Caco-2 (cell line): ENCODE measurements around the gene NBEAL2. TPM values are rescaled to one million over a fixed set of nuclear protein-coding genes. Genes with fewer than 3 reads are reported as not detected.

ENCODE experiments used
- BruUV-seq: library from RNA; stranded (reverse); fragments of 400-500 nt; replicated peaks from 2 replicates; lab custom pipeline; 2021; lab: Mats Ljungman, UMichigan
- CTCF ChIA-PET: fragments of 300-600 bp; sonication (Branson Sonifier 250); formaldehyde crosslinking; loops from one replicate; lab custom pipeline; 2022; ENCODE audit warnings: antibody characterized with exemption; lab: Charles Lee
- POLR2A ChIA-PET: fragments of 300-600 bp; sonication (Branson Sonifier 250); formaldehyde crosslinking; loops from one replicate; lab custom pipeline; 2022; ENCODE audit warnings: antibody characterized with exemption; lab: Charles Lee
- DNase-seq, 2 experiments: peaks; one replicate each; pipeline versions ENCODE4 v3.0.0 to v3.0.0-alpha.2; 2020 to 2022
- H3K27me3 ChIP-seq: replicated peaks from 2 replicates; pipeline ENCODE4 v1.6.0; 2011; ENCODE audit warnings: low read length; ENCODE audit not compliant: control insufficient read depth, insufficient read depth
- H3K36me3 ChIP-seq: 2 replicates; pipeline ENCODE4 v1.5.1; 2011; ENCODE audit warnings: low read length; ENCODE audit not compliant: control insufficient read depth, insufficient read depth
- H3K4me1 ChIP-seq: fragments of 250-450 bp; sonication (Bioruptor Pico); 2 replicates; pipeline ENCODE4 v1.5.1; 2020; ENCODE audit warnings: mild to moderate bottlenecking
- H3K4me3 ChIP-seq: 2 replicates; pipeline ENCODE4 v1.5.1; 2011; ENCODE audit warnings: low read depth, mild to moderate bottlenecking, control low read depth, low read length
- H3K9me3 ChIP-seq: fragments of 250-450 bp; sonication (Bioruptor Pico); 2 replicates; pipeline ENCODE4 v1.5.1; 2020; ENCODE audit warnings: mild to moderate bottlenecking, moderate library complexity
- H3K27ac Mint-ChIP-seq: one replicate; pipeline ENCODE4 v1.8.0; 2022; ENCODE audit warnings: mixed read lengths; ENCODE audit not compliant: unreplicated experiment
- H3K27me3 Mint-ChIP-seq: one replicate; pipeline ENCODE4 v1.8.0; 2022; ENCODE audit warnings: mixed read lengths; ENCODE audit not compliant: insufficient read depth, unreplicated experiment
- H3K36me3 Mint-ChIP-seq: one replicate; pipeline ENCODE4 v1.8.0; 2022; ENCODE audit warnings: mild to moderate bottlenecking, mixed read lengths; ENCODE audit not compliant: insufficient read depth, unreplicated experiment
- H3K4me1 Mint-ChIP-seq: one replicate; pipeline ENCODE4 v1.8.0; 2022; ENCODE audit warnings: low read depth, mixed read lengths; ENCODE audit not compliant: unreplicated experiment
- H3K4me3 Mint-ChIP-seq: one replicate; pipeline ENCODE4 v1.8.0; 2022; ENCODE audit warnings: mild to moderate bottlenecking, moderate library complexity, mixed read lengths; ENCODE audit not compliant: unreplicated experiment
- H3K9me3 Mint-ChIP-seq: one replicate; pipeline ENCODE4 v1.8.0; 2022; ENCODE audit warnings: mixed read lengths; ENCODE audit not compliant: unreplicated experiment
- intact Hi-C: fragments of 100-400 bp; cut with micrococcal nuclease; formaldehyde crosslinking; loops from one replicate; pipeline ENCODE4 v1.10.0; 2022; ENCODE audit not compliant: unreplicated experiment
- total RNA-seq: library from RNA; stranded (reverse); gene quantifications from 2 replicates; pipeline ENCODE4 v1.2.3, GENCODE V29; 2022
- TF ChIP-seq, protein P1 (sequence below), 2 experiments: fragments of 200-600 bp in 1 of 2; IDR thresholded peaks; 1 replicate in 1 of 2; 2 replicates in 1 of 2; pipeline versions ENCODE4 v1.5.1 to v1.8.0; 2011 to 2022; ENCODE audit warnings: antibody characterized with exemption in 1 of 2, control low read depth in 1 of 2, inconsistent platforms in 1 of 2, low read depth in 1 of 2, low read length in 1 of 2, mild to moderate bottlenecking in 1 of 2, moderate library complexity in 1 of 2; ENCODE audit not compliant: insufficient read depth in 1 of 2, severe bottlenecking in 1 of 2, unreplicated experiment in 1 of 2

Gene NBEAL2
- total RNA-seq, 1 experiment from 2014 or later: 62.4 TPM

DNA sequence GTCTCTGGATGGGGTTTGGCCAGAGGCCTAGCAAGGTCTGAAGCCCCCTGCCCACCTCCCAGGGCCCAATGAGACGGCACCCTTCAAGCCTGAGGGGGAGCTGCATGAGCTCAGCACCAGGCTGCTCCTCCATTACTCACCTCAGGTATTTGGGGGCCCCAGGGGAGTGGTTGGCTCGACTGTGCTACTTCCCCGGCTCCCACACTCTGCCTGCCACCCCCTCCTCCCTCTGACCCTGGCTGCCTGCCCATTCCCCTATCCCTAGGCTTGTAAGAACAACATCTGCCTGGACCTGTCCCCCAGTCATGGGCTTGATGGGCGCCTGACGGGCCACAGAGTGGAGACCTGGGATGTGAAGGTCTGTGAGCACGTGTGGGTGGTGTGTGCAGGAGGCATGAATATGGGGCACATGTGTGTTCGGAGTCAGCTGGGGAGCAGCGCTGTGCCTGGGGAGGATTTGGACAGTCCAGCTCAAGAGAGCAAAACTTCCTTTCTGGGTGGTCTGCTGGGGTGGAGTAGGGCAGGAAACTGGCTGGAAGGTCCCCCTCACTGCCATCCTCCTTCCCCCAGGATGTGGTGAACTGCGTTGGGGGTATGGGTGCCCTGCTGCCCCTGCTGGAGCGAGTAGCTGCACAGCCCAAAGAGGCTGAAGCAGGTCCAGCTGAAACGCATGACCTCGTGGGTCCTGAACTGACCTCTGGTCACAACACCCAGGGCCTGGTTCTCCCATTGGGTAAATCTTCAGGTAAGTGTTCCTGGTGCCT, 17.4 kb downstream of the NBEAL2 start:
- peaks cover 6% of the 10 kb centered on the region for H3K4me1 Mint-ChIP-seq
- no peaks in the 10 kb centered on the region for H3K27me3 Mint-ChIP-seq
- no peaks in the 10 kb centered on the region for H3K9me3 Mint-ChIP-seq
- Histone ChIP-seq H3K27me3 (no peaks in the 10 kb centered on the region), H3K9me3 (no peaks in the 10 kb centered on the region), H3K4me3 (no peak overlapping the region), H3K4me1 (peaks cover 11% of the 10 kb centered on the region), H3K36me3 (peaks cover 3% of the 10 kb centered on the region)
- DNase-seq: no peak
- TF ChIP-seq, protein P1, sequence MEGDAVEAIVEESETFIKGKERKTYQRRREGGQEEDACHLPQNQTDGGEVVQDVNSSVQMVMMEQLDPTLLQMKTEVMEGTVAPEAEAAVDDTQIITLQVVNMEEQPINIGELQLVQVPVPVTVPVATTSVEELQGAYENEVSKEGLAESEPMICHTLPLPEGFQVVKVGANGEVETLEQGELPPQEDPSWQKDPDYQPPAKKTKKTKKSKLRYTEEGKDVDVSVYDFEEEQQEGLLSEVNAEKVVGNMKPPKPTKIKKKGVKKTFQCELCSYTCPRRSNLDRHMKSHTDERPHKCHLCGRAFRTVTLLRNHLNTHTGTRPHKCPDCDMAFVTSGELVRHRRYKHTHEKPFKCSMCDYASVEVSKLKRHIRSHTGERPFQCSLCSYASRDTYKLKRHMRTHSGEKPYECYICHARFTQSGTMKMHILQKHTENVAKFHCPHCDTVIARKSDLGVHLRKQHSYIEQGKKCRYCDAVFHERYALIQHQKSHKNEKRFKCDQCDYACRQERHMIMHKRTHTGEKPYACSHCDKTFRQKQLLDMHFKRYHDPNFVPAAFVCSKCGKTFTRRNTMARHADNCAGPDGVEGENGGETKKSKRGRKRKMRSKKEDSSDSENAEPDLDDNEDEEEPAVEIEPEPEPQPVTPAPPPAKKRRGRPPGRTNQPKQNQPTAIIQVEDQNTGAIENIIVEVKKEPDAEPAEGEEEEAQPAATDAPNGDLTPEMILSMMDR (IDR thresholded peaks at IDR 0.05; ENCODE audit: insufficient read depth in 1 of 2, low read depth in 1 of 2, low read length in 1 of 2, severe bottlenecking in 1 of 2, unreplicated experiment in 1 of 2): no peak
- no peak overlapping the region for H3K4me3 Mint-ChIP-seq
- POLR2A ChIA-PET: no interaction called here
- peaks cover 33% of the 10 kb centered on the region for H3K36me3 Mint-ChIP-seq
- no peak overlapping the region for H3K27ac Mint-ChIP-seq
- CTCF ChIA-PET: interaction anchor here (0.6 to 1.7 kb wide), 4 partner anchors 17 to 87 kb away, joined by 3 to 7 read pairs (median 4); no protein-coding TSS in a partner anchor
- intact Hi-C loops: loop anchor here (5.0 kb wide), 1 partner anchor 55 kb away; no protein-coding TSS in a partner anchor
- BruUV-seq: no TSS peak

DNA sequence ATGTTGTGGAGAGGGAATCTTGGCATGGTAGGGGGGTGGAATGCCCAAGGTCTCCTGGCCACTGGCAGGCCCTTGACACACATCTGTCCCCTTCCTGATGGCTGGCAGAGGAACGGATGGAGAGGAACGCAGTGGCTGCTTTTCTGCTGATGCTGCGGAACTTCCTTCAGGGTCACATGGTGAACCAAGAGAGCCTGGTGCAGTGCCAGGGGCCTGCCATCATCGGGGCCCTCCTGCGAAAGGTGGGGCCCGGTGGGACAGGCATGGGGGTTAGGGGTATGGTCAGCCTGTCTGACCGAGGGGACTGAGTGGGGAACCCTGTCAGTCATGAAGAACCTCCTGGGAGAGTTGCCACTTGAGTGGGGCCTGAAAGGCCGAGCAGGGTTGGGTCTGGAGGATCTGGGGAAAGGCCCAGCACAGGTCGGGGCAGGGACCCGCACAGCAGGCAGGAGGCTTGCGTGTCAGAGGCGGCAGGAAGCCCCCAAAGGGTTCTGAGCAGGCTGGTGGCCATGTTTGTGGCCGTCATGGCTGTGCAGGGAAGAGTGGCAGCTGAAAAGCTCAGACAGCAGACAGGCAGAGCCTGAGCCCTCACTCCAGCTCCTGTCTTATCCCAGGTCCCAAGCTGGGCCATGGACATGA, 18.1 kb downstream of the NBEAL2 start:
- POLR2A ChIA-PET: no interaction called here
- H3K4me1 Mint-ChIP-seq: peaks cover 6% of the 10 kb centered on the region
- no peak overlapping the region for H3K4me3 Mint-ChIP-seq
- CTCF ChIA-PET: interaction anchor here (1.1 to 1.7 kb wide), 2 partner anchors 74 to 88 kb away, joined by 4 to 7 read pairs (median 6); no protein-coding TSS in a partner anchor
- peaks cover 33% of the 10 kb centered on the region for H3K36me3 Mint-ChIP-seq
- intact Hi-C loops: loop anchor here (1.0 to 5.0 kb wide), 3 partner anchors 17 to 74 kb away; no protein-coding TSS in a partner anchor
- no peak overlapping the region for H3K4me3 ChIP-seq
- TF ChIP-seq, protein P1 (IDR thresholded peaks at IDR 0.05; ENCODE audit: insufficient read depth in 1 of 2, low read depth in 1 of 2, low read length in 1 of 2, severe bottlenecking in 1 of 2, unreplicated experiment in 1 of 2): no peak
- H3K9me3 Mint-ChIP-seq: no peaks in the 10 kb centered on the region
- DNase-seq: no peak
- BruUV-seq: no TSS peak
- no peaks in the 10 kb centered on the region for H3K27me3 ChIP-seq
- no peaks in the 10 kb centered on the region for H3K9me3 ChIP-seq
- H3K27me3 Mint-ChIP-seq: no peaks in the 10 kb centered on the region
- H3K4me1 ChIP-seq: peaks cover 11% of the 10 kb centered on the region
- peaks cover 3% of the 10 kb centered on the region for H3K36me3 ChIP-seq
- no peak overlapping the region for H3K27ac Mint-ChIP-seq

DNA sequence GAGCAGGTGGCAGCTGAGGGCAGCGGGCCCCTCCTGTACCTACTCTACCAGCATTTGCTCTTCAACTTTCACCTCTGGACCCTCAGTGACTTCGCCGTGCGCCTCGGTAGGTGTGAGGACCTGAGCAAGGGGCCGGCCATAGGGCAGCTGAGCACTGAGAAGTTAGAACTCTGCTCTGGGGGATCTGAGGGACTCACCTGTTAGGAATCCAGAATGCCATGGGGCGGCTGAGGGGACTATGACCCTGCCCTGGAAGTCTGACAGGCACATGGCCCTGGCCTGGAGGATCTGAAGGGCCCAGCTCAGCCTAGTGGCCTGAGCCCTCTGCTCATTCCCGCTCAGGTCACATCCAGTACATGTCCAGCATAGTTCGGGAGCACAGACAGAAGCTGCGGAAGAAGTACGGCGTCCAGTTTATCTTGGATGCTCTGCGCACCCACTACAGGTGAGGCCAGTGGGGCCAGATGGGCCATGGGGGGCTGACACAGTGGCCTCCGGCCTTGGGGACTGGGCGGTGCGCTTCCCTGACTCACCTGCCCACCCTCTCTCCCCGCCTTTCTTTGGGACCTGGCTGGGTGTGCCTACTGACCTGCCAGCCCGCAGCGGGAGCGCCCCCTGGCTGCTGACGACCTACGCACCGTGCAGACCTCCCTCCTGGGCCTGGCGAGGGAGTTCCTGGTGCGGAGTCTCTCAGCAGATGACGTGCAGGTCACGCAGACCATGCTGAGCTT, 18.8 kb downstream of the NBEAL2 start:
- POLR2A ChIA-PET: no interaction called here
- H3K9me3 Mint-ChIP-seq: no peaks in the 10 kb centered on the region
- Histone ChIP-seq H3K9me3 (no peaks in the 10 kb centered on the region), H3K36me3 (peaks cover 3% of the 10 kb centered on the region), H3K27me3 (no peaks in the 10 kb centered on the region), H3K4me1 (peaks cover 11% of the 10 kb centered on the region), H3K4me3 (no peak overlapping the region)
- H3K27me3 Mint-ChIP-seq: no peaks in the 10 kb centered on the region
- no peak overlapping the region for H3K4me3 Mint-ChIP-seq
- BruUV-seq: no TSS peak
- intact Hi-C loops: loop anchor here (1.0 to 5.0 kb wide), 3 partner anchors 17 to 75 kb away; no protein-coding TSS in a partner anchor
- DNase-seq: peak; percentile 69 to 84
- no peak overlapping the region for H3K27ac Mint-ChIP-seq
- peaks cover 38% of the 10 kb centered on the region for H3K36me3 Mint-ChIP-seq
- CTCF ChIA-PET: interaction anchor here (0.6 to 1.5 kb wide), 3 partner anchors 75 to 1005 kb away, joined by 3 to 6 read pairs (median 4); no protein-coding TSS in a partner anchor
- peaks cover 6% of the 10 kb centered on the region for H3K4me1 Mint-ChIP-seq
- TF ChIP-seq, protein P1 (IDR thresholded peaks at IDR 0.05; ENCODE audit: insufficient read depth in 1 of 2, low read depth in 1 of 2, low read length in 1 of 2, severe bottlenecking in 1 of 2, unreplicated experiment in 1 of 2): peak; percentile 76 to 85
